Panc1 (cell line): ENCODE data around the gene KLHL15. TPM values are rescaled to one million over a fixed set of nuclear protein-coding genes. Genes with fewer than 3 reads are reported as not detected.

ENCODE experiments used
- ATAC-seq: fragments of 200-7000 bp; cut with Tn5 transposase; 2 replicates; pipeline ENCODE4 v1.9.1; 2020; ENCODE audit warnings: mild to moderate bottlenecking, moderate library complexity
- BruUV-seq: library from RNA; stranded (reverse); fragments of 400-500 nt; replicated peaks from 2 replicates; lab custom pipeline; 2021; lab: Mats Ljungman, UMichigan
- CTCF ChIA-PET: fragments of 300-600 bp; sonication (Branson Sonifier 250); formaldehyde crosslinking; loops from one replicate; lab custom pipeline; 2022; ENCODE audit warnings: antibody characterized with exemption; lab: Charles Lee
- POLR2A ChIA-PET: fragments of 300-600 bp; sonication (Branson Sonifier 250); formaldehyde crosslinking; loops from one replicate; lab custom pipeline; 2022; ENCODE audit warnings: antibody characterized with exemption; lab: Charles Lee
- DNase-seq: peaks from one replicate; pipeline ENCODE4 v3.0.0-alpha.2; 2010; ENCODE audit warnings: low read depth, low spot score
- H3K27ac ChIP-seq: 2 replicates; pipeline ENCODE4 v1.5.1; 2011; ENCODE audit warnings: mild to moderate bottlenecking, low read length, inconsistent platforms
- H3K27me3 ChIP-seq: fragments of 200-500 bp; sonication (Bioruptor generic); 2 replicates; pipeline ENCODE4 v1.6.0; 2014; ENCODE audit warnings: low read length, inconsistent platforms; ENCODE audit not compliant: control insufficient read depth, insufficient read depth
- H3K36me3 ChIP-seq: fragments of 200-500 bp; sonication (Bioruptor generic); 2 replicates; pipeline ENCODE4 v1.5.1; 2014; ENCODE audit warnings: inconsistent platforms, mild to moderate bottlenecking, low read length, moderate library complexity; ENCODE audit not compliant: control insufficient read depth, insufficient read depth
- H3K4me1 ChIP-seq: 2 replicates; pipeline ENCODE4 v1.5.1; 2011; ENCODE audit warnings: inconsistent platforms, mild to moderate bottlenecking, low read length, moderate library complexity; ENCODE audit not compliant: control insufficient read depth, insufficient read depth
- H3K4me3 ChIP-seq, 2 experiments: 2 replicates each; pipeline ENCODE4 v1.5.1; 2011 to 2012; ENCODE audit warnings: low read depth in 2 of 2, low read length in 2 of 2, mild to moderate bottlenecking in 2 of 2, inconsistent platforms in 1 of 2, moderate library complexity in 1 of 2
- H3K9me3 ChIP-seq: fragments of 200-500 bp; sonication (Bioruptor generic); 2 replicates; pipeline ENCODE4 v1.5.1; 2014; ENCODE audit warnings: low read depth, mild to moderate bottlenecking, inconsistent platforms, low read length, moderate library complexity; ENCODE audit not compliant: control insufficient read depth, insufficient read depth
- CTCF ChIP-seq: fragments of 450-650 bp; IDR thresholded peaks from 2 replicates; pipeline ENCODE4 v1.5.1; 2017; ENCODE audit warnings: mild to moderate bottlenecking
- POLR2AphosphoS5 ChIP-seq: IDR thresholded peaks from 2 replicates; pipeline ENCODE4 v1.6.1; 2012; ENCODE audit warnings: mild to moderate bottlenecking, low read depth, low read length, moderate library complexity
- REST ChIP-seq, 2 experiments: IDR thresholded peaks; 2 replicates each; pipeline ENCODE4 v1.6.1; 2011 to 2012; ENCODE audit warnings: low read depth in 2 of 2, control low read depth in 1 of 2, low read length in 1 of 2, mild to moderate bottlenecking in 1 of 2, moderate library complexity in 1 of 2; ENCODE audit not compliant: insufficient read depth in 1 of 2
- SIN3A ChIP-seq: IDR thresholded peaks from 2 replicates; pipeline ENCODE4 v1.6.1; 2012; ENCODE audit warnings: low read depth, mild to moderate bottlenecking, low read length, moderate library complexity, borderline replicate concordance; ENCODE audit not compliant: insufficient read depth
- TCF7L2 ChIP-seq: IDR thresholded peaks from 2 replicates; pipeline ENCODE4 v1.6.1; 2011; ENCODE audit warnings: mild to moderate bottlenecking, low read depth, low read length, inconsistent platforms
- in situ Hi-C: cut with HindIII; loops from 2 replicates; pipeline ENCODE4 v1.10.0; 2016; ENCODE audit warnings: low sequenced_read_pairs, low pct_unique_long_range_greater_than_20kb
- intact Hi-C: fragments of 100-400 bp; cut with micrococcal nuclease; formaldehyde crosslinking; loops from one replicate; pipeline ENCODE4 v1.10.0; 2022; ENCODE audit not compliant: unreplicated experiment
- total RNA-seq: library from RNA; stranded (reverse); gene quantifications from one replicate; pipeline ENCODE4 v1.2.1, GENCODE V29; 2021; ENCODE audit not compliant: unreplicated experiment

The KLHL15 gene
- total RNA-seq, 1 experiment from 2014 or later, result 9.6 TPM

GRCh38 chrX:23945206-23945605 is 81.8 kb downstream of the KLHL15 start:
- H3K4me3 ChIP-seq, result no peak overlapping the region
- in situ Hi-C loops (no loop called here), intact Hi-C loops (no loop called here)
- ChIA-PET POLR2A (no interaction called here), CTCF (no interaction called here)
- no peak overlapping the region for H3K27ac ChIP-seq
- no peaks in the 10 kb centered on the region for H3K4me1 ChIP-seq
- H3K27me3 ChIP-seq, result no peaks in the 10 kb centered on the region
- DNase-seq (no peak), ATAC-seq (no peak)
- no TSS peak for BruUV-seq
- no peaks in the 10 kb centered on the region for H3K9me3 ChIP-seq
- H3K36me3 ChIP-seq, result no peaks in the 10 kb centered on the region
- no peak for TF ChIP-seq CTCF
- no peak for TF ChIP-seq REST (IDR thresholded peaks at IDR 0.05; ENCODE audit: insufficient read depth in 1 of 2, low read depth in 2 of 2, low read length in 1 of 2)
- TF ChIP-seq TCF7L2, result no peak
- no peak for TF ChIP-seq SIN3A
- TF ChIP-seq POLR2AphosphoS5, result no peak

- intact Hi-C loops, result no loop called here
- ATAC-seq, result no peak
- ChIA-PET CTCF (no interaction called here), POLR2A (no interaction called here)
- BruUV-seq, result no TSS peak
- Histone ChIP-seq H3K27ac (no peak overlapping the region), H3K4me1 (no peaks in the 10 kb centered on the region), H3K27me3 (no peaks in the 10 kb centered on the region), H3K4me3 (no peak overlapping the region), H3K9me3 (no peaks in the 10 kb centered on the region), H3K36me3 (no peaks in the 10 kb centered on the region)
- in situ Hi-C loops, result no loop called here
- TF ChIP-seq REST (IDR thresholded peaks at IDR 0.05; ENCODE audit: insufficient read depth in 1 of 2, low read depth in 2 of 2, low read length in 1 of 2) (no peak), CTCF (no peak), SIN3A (no peak), TCF7L2 (no peak), POLR2AphosphoS5 (no peak)
- DNase-seq, result no peak
Observed at GRCh38 chrX:23944234-23944633, 82.8 kb downstream of the KLHL15 start.
